Tongue (tissue), 2 donors: Measurements from ENCODE around the gene ITGBL1. TPM values are rescaled to one million over a fixed set of nuclear protein-coding genes. Genes with fewer than 3 reads are reported as not detected.

Experiments used
- DNase-seq: peaks from one replicate; pipeline ENCODE4 v3.0.0-alpha.2; 2015
- total RNA-seq: library from RNA; depleted of rRNA; stranded (reverse); fragments of >200 nt; gene quantifications from one replicate; pipeline ENCODE4 v1.2.3, GENCODE V29; 2014

The ITGBL1 gene
- total RNA-seq, 1 donor from 2014 or later, result 4.3 TPM

GRCh38 chr13:101703838-101704237 lies 251.4 kb downstream of the ITGBL1 start:
- no peak for DNase-seq

GRCh38 chr13:101706651-101707050 lies 254.2 kb downstream of the ITGBL1 start:
- no peak for DNase-seq

- DNase-seq, result no peak
These were observed 255.2 kb downstream of the ITGBL1 start for GRCh38 chr13:101707659-101708058.

GRCh38 chr13:101708115-101708514 lies 255.6 kb downstream of the ITGBL1 start:
- no peak for DNase-seq

- no peak for DNase-seq
These were observed 257.5 kb downstream of the ITGBL1 start for GRCh38 chr13:101709952-101710351.

- no peak for DNase-seq
These were observed 259.0 kb downstream of the ITGBL1 start for GRCh38 chr13:101711307-101712025.

- DNase-seq, result no peak
These were observed 259.5 kb downstream of the ITGBL1 start for GRCh38 chr13:101712026-101712348.

- no peak for DNase-seq
These were observed 261.7 kb downstream of the ITGBL1 start for GRCh38 chr13:101714195-101714594.

- DNase-seq, result no peak
These were observed 264.9 kb downstream of the ITGBL1 start for GRCh38 chr13:101717353-101717752.

GRCh38 chr13:101718496-101718895 lies 266.0 kb downstream of the ITGBL1 start:
- no peak for DNase-seq

GRCh38 chr13:101726681-101727080 lies 274.2 kb downstream of the ITGBL1 start:
- no peak for DNase-seq

- no peak for DNase-seq
These were observed 274.6 kb downstream of the ITGBL1 start for GRCh38 chr13:101727118-101727517.

- no peak for DNase-seq
These were observed 275.5 kb downstream of the ITGBL1 start for GRCh38 chr13:101728021-101728420.

- DNase-seq, result no peak
These were observed 276.1 kb downstream of the ITGBL1 start for GRCh38 chr13:101728615-101729014.

GRCh38 chr13:101730420-101731000 lies 278.0 kb downstream of the ITGBL1 start:
- no peak for DNase-seq

- no peak for DNase-seq
These were observed 284.1 kb downstream of the ITGBL1 start for GRCh38 chr13:101736566-101736965.

GRCh38 chr13:101738336-101738735 lies 285.9 kb downstream of the ITGBL1 start:
- DNase-seq, result no peak

- DNase-seq, result no peak
These were observed 287.1 kb downstream of the ITGBL1 start for GRCh38 chr13:101739382-101740178.

- DNase-seq, result no peak
These were observed 294.0 kb downstream of the ITGBL1 start for GRCh38 chr13:101746513-101746912.

GRCh38 chr13:101747039-101747438 lies 294.6 kb downstream of the ITGBL1 start:
- DNase-seq, result no peak

GRCh38 chr13:101749584-101749983 lies 297.1 kb downstream of the ITGBL1 start:
- no peak for DNase-seq

- peak; percentile 28 for DNase-seq
These were observed 299.0 kb downstream of the ITGBL1 start for GRCh38 chr13:101751488-101751887.

GRCh38 chr13:101752432-101752831 lies 300.0 kb downstream of the ITGBL1 start:
- DNase-seq, result no peak
